ENCODE results near the gene UBLCP1.

DNA sequence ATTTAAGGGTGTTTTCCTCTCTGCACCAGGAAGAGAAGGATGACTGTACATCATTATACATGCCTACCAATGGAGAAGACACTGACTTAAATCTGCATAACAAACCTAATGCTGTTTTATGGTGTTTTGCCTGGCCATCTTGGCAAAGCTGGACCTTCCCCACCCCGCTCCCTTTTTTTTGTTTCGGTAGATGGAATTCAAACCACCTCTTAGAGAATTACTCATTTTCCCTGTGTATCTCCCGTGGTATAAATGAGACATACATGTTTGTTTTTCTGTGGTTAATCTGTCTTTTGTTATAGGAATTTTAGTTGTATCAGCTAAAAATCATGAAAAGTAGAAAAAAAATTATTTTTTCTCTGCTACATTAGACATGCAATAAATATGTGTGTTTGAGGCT, 38.4 kb downstream of the UBLCP1 start:
- TF ChIP-seq, protein P1, sequence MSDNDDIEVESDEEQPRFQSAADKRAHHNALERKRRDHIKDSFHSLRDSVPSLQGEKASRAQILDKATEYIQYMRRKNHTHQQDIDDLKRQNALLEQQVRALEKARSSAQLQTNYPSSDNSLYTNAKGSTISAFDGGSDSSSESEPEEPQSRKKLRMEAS (IDR thresholded peaks at IDR 0.05; ENCODE audit: insufficient read depth, insufficient read length): no peak
- TF ChIP-seq, protein P2, sequence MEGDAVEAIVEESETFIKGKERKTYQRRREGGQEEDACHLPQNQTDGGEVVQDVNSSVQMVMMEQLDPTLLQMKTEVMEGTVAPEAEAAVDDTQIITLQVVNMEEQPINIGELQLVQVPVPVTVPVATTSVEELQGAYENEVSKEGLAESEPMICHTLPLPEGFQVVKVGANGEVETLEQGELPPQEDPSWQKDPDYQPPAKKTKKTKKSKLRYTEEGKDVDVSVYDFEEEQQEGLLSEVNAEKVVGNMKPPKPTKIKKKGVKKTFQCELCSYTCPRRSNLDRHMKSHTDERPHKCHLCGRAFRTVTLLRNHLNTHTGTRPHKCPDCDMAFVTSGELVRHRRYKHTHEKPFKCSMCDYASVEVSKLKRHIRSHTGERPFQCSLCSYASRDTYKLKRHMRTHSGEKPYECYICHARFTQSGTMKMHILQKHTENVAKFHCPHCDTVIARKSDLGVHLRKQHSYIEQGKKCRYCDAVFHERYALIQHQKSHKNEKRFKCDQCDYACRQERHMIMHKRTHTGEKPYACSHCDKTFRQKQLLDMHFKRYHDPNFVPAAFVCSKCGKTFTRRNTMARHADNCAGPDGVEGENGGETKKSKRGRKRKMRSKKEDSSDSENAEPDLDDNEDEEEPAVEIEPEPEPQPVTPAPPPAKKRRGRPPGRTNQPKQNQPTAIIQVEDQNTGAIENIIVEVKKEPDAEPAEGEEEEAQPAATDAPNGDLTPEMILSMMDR (IDR thresholded peaks at IDR 0.05; ENCODE audit: extremely low read depth in 1 of 2, insufficient read depth in 1 of 2, low read depth in 1 of 2, low read length in 2 of 2): no peak
- no peak for TF ChIP-seq MYC (IDR thresholded peaks at IDR 0.05; ENCODE audit: low read depth, low read length)
- TF ChIP-seq POLR2AphosphoS5 (IDR thresholded peaks at IDR 0.05; ENCODE audit: insufficient read depth, low read depth, low read length): no peak
- no peak for TF ChIP-seq GATA2 (IDR thresholded peaks at IDR 0.05; ENCODE audit: insufficient read depth, insufficient read length, low read depth, low read length)
- no peak for TF ChIP-seq EZH2 (IDR thresholded peaks at IDR 0.05; ENCODE audit: borderline replicate concordance, low read depth, low read length, severe bottlenecking)
- no peak for TF ChIP-seq POLR2A (IDR thresholded peaks at IDR 0.05; ENCODE audit: low read depth, low read length)
- TF ChIP-seq JUN (IDR thresholded peaks at IDR 0.05; ENCODE audit: borderline replicate concordance, insufficient read depth, insufficient read length, low read depth): no peak
- no peak for TF ChIP-seq FOS (IDR thresholded peaks at IDR 0.05; ENCODE audit: borderline replicate concordance, insufficient read depth, low read length)

All from endothelial cell of umbilical vein (primary cell).